K562 (cell line): ENCODE results near the gene MIF. TPM values are rescaled to one million over a fixed set of nuclear protein-coding genes. Genes with fewer than 3 reads are reported as not detected.

Experiments used
- ATAC-seq: fragments of 200-7000 bp; cut with Tn5 transposase; 3 replicates; pipeline ENCODE4 v1.9.1; 2020; ENCODE audit warnings: moderate library complexity
- BruUV-seq: library from RNA; stranded (reverse); fragments of 400-500 nt; replicated peaks from 2 replicates; lab custom pipeline; 2021; lab: Mats Ljungman, UMichigan
- CTCF ChIA-PET: fragments of 300-600 bp; formaldehyde crosslinking; extraction: SDS; loops from one replicate; lab custom pipeline; 2021; ENCODE audit warnings: low intra/inter-chr PET ratio; lab: Yijun Ruan, JAX
- POLR2A ChIA-PET: fragments of 300-600, 350-650 bp; sonication (Branson Sonifier 250); formaldehyde crosslinking; extraction: SDS; loops from one replicate; lab custom pipeline; 2021; ENCODE audit warnings: antibody characterized with exemption, inconsistent platforms; lab: Yijun Ruan, JAX
- DNase-seq, 4 experiments: peaks; one replicate each; pipeline versions ENCODE4 v3.0.0 to v3.0.0-alpha.2; 2011 to 2018; ENCODE audit warnings: low spot score in 3 of 4, mixed read lengths in 3 of 4; ENCODE audit errors: extremely low read depth in 1 of 4
- FAIRE-seq: peaks from 2 replicates; lab custom pipeline; 2011; peaks lifted over from hg19 to GRCh38; lab: Jason Lieb, UNC
- H2AFZ ChIP-seq: 2 replicates; pipeline ENCODE4 v1.6.0; 2011; ENCODE audit warnings: low read depth, low read length, control low read depth, inconsistent platforms
- H3K27ac ChIP-seq: fragments of 200-600 bp; 3 replicates; pipeline ENCODE4 v1.8.0; 2011; ENCODE audit warnings: low read depth, mild to moderate bottlenecking, control low read depth, inconsistent platforms, low read length, moderate library complexity, mixed read lengths; ENCODE audit errors: extremely low read depth
- H3K27me3 ChIP-seq, 2 experiments: fragments of 300-600 bp in 1 of 2; 2 replicates in 1 of 2; 3 replicates in 1 of 2; pipeline versions ENCODE4 v1.6.0 to v1.8.0; 2011; ENCODE audit warnings: inconsistent platforms in 2 of 2, low read length in 2 of 2, mild to moderate bottlenecking in 1 of 2, mixed read lengths in 1 of 2, moderate library complexity in 1 of 2; ENCODE audit not compliant: control insufficient read depth in 2 of 2, insufficient read depth in 2 of 2
- H3K36me3 ChIP-seq: fragments of 300-600 bp; 3 replicates; pipeline ENCODE4 v1.8.0; 2011; ENCODE audit warnings: mild to moderate bottlenecking, low read length, inconsistent platforms; ENCODE audit not compliant: control insufficient read depth, insufficient read depth
- H3K4me1 ChIP-seq, 2 experiments: fragments of 200-600 bp in 1 of 2; replicated peaks in 1 of 2; 2 replicates in 1 of 2; 3 replicates in 1 of 2; pipeline versions ENCODE4 v1.5.1 to v1.8.0; 2011; ENCODE audit warnings: inconsistent platforms in 2 of 2, low read length in 2 of 2, mild to moderate bottlenecking in 1 of 2, mixed read lengths in 1 of 2, moderate library complexity in 1 of 2; ENCODE audit not compliant: control insufficient read depth in 2 of 2, insufficient read depth in 2 of 2
- H3K4me2 ChIP-seq: 2 replicates; pipeline ENCODE4 v1.6.1; 2011; ENCODE audit warnings: low read length, control low read depth, inconsistent platforms, mixed read lengths; ENCODE audit not compliant: insufficient read depth
- H3K4me3 ChIP-seq: fragments of 200-600 bp; sonication (generic), shearing (Covaris generic); 2 replicates; pipeline ENCODE4 v1.5.1; 2016; ENCODE audit warnings: control low read depth, inconsistent platforms
- H3K79me2 ChIP-seq: fragments of 200-600 bp; 3 replicates; pipeline ENCODE4 v1.8.0; 2011; ENCODE audit warnings: low read length, inconsistent platforms; ENCODE audit not compliant: control insufficient read depth, insufficient read depth
- H3K9ac ChIP-seq, 2 experiments: 2 replicates each; pipeline versions ENCODE4 v1.6.0 to v1.6.1; 2011; ENCODE audit warnings: low read depth in 2 of 2, low read length in 2 of 2, control low read depth in 1 of 2, inconsistent platforms in 1 of 2, mild to moderate bottlenecking in 1 of 2, mixed read lengths in 1 of 2; ENCODE audit not compliant: insufficient read depth in 1 of 2
- H3K9me1 ChIP-seq: one replicate; pipeline ENCODE4 v1.6.0; 2011; ENCODE audit warnings: inconsistent platforms, mild to moderate bottlenecking, low read length, moderate library complexity; ENCODE audit not compliant: control insufficient read depth, insufficient read depth
- H3K9me3 ChIP-seq: replicated peaks from 2 replicates; pipeline ENCODE4 v1.5.1; 2011; ENCODE audit warnings: low read depth, low read length, inconsistent platforms; ENCODE audit not compliant: control insufficient read depth, insufficient read depth
- H4K20me1 ChIP-seq: replicated peaks from 2 replicates; pipeline ENCODE4 v1.6.1; 2011; ENCODE audit warnings: low read length, inconsistent platforms, mixed read lengths; ENCODE audit not compliant: control insufficient read depth, insufficient read depth
- ATF7 ChIP-seq: fragments of 450-650 bp; IDR thresholded peaks from 2 replicates; pipeline ENCODE4 v1.7.1; 2014; ENCODE audit warnings: mild to moderate bottlenecking, moderate library complexity
- CHD1 ChIP-seq: fragments of 200-600 bp; sonication (generic); IDR thresholded peaks from one replicate; pipeline ENCODE4 v1.6.1; 2012; ENCODE audit warnings: mild to moderate bottlenecking, moderate library complexity, low read length, inconsistent platforms
- CSDE1 ChIP-seq, 2 experiments: fragments of 450-650 bp; IDR thresholded peaks; 2 replicates each; pipeline ENCODE4 v1.6.1; 2016; ENCODE audit warnings: mild to moderate bottlenecking in 1 of 2
- ETV1 ChIP-seq: fragments of 450-650 bp; conservative IDR thresholded peaks from 2 replicates; pipeline ENCODE4 v1.6.1; 2016; ENCODE audit warnings: missing genetic modification characterization, control low read depth, low read depth, missing compliant biosample characterization
- KDM1A ChIP-seq, 2 experiments: fragments of 450-650 bp; IDR thresholded peaks; 2 replicates each; pipeline ENCODE4 v1.6.1; 2016; ENCODE audit warnings: mild to moderate bottlenecking in 2 of 2
- MCM3 ChIP-seq: fragments of 450-650 bp; IDR thresholded peaks from 2 replicates; pipeline ENCODE4 v1.6.1; 2016
- MTA3 ChIP-seq: fragments of 450-650 bp; formaldehyde crosslinking; IDR thresholded peaks from 2 replicates; pipeline ENCODE4 v1.6.1; 2017; ENCODE audit warnings: mild to moderate bottlenecking, borderline replicate concordance
- SIN3B ChIP-seq: fragments of 450-650 bp; IDR thresholded peaks from 2 replicates; pipeline ENCODE4 v1.6.1; 2017; ENCODE audit warnings: low read depth, mild to moderate bottlenecking, moderate library complexity
- SIRT6 ChIP-seq: IDR thresholded peaks from one replicate; pipeline ENCODE4 v1.6.1; 2012; ENCODE audit warnings: low read depth, mild to moderate bottlenecking, control low read depth, inconsistent platforms, low read length, moderate library complexity
- SP1 ChIP-seq: sonication (generic); formaldehyde crosslinking; IDR thresholded peaks from 2 replicates; pipeline ENCODE4 v1.8.1; 2022; ENCODE audit warnings: mild to moderate bottlenecking, missing genetic modification reagents
- TRIM24 ChIP-seq, 2 experiments: fragments of 450-650 bp; IDR thresholded peaks; 2 replicates each; pipeline ENCODE4 v1.6.1; 2016
- ZNF445 ChIP-seq: fragments of 250-450 bp; sonication (Bioruptor Pico); IDR thresholded peaks from 2 replicates; pipeline ENCODE4 v1.4.0; 2020; ENCODE audit warnings: low read depth, mild to moderate bottlenecking, moderate library complexity
- ZNF707 ChIP-seq: fragments of 250-450 bp; sonication (Bioruptor Pico); conservative IDR thresholded peaks from 2 replicates; pipeline ENCODE4 v1.8.0; 2022; ENCODE audit warnings: inconsistent platforms, mild to moderate bottlenecking, moderate library complexity
- ZNF766 ChIP-seq: fragments of 200-800 bp; sonication (Bioruptor generic); conservative IDR thresholded peaks from 2 replicates; pipeline ENCODE4 v1.6.1; 2016; ENCODE audit warnings: missing genetic modification characterization, missing compliant biosample characterization
- WGBS: fragments of 100-300 bp; shearing (Covaris generic); methylation state at CpG from one replicate; pipeline ENCODE4 v1.1.6; 2016; ENCODE audit warnings: low coverage, mixed read lengths; ENCODE audit not compliant: insufficient coverage; ENCODE audit errors: missing lambda C conversion rate; 5-methylcytosine and 5-hydroxymethylcytosine counted together
- in situ Hi-C: fragments of 300-500 bp; cut with MboI; formaldehyde crosslinking; loops from 4 replicates; pipeline ENCODE4 v1.15.0; 2018; ENCODE audit warnings: inconsistent platforms, mixed read lengths
- intact Hi-C: fragments of 100-400 bp; cut with micrococcal nuclease; formaldehyde crosslinking; loops from 2 replicates; pipeline ENCODE4 v1.14.2; 2022
- polyA plus RNA-seq, 8 experiments: library from polyadenylated mRNA; depleted of rRNA in 4 of 8; stranded (reverse) in 5 of 8; unstranded in 3 of 8; fragments of >200 nt; fragmentation: Nextera tagmentation in 2 of 8; fragmentation: Illumina TruSeq in 1 of 8; extraction: Ambion mirVana in 2 of 8; extraction: Trizol in 1 of 8; gene quantifications; 2 replicates each; pipeline versions ENCODE4 v1.2.1 to v1.2.3, GENCODE V29; 2011 to 2014; ENCODE audit warnings: inconsistent platforms in 1 of 8, missing spikeins in 1 of 8
- total RNA-seq, 7 experiments: library from RNA; depleted of rRNA in 6 of 7; stranded (reverse); fragments of >200 nt in 6 of 7; fragmentation: Illumina TruSeq in 2 of 7; extraction: Trizol in 2 of 7; gene quantifications; 2 replicates each; pipeline versions ENCODE4 v1.2.1 to v1.2.3, GENCODE V29; 2011 to 2021; ENCODE audit warnings: low replicate concordance in 1 of 7
- TF ChIP-seq, protein P1 (sequence below): IDR thresholded peaks from 2 replicates; pipeline ENCODE4 v1.6.1; 2011; ENCODE audit not compliant: insufficient read length; ENCODE audit errors: extremely low read depth

Gene MIF
- total and polyA plus RNA-seq, 9 of the 15 experiments (the other 6 are each of a cell fraction or from before 2014, with no cell fraction given), result 7.4 to 666 (median 193) TPM

DNA sequence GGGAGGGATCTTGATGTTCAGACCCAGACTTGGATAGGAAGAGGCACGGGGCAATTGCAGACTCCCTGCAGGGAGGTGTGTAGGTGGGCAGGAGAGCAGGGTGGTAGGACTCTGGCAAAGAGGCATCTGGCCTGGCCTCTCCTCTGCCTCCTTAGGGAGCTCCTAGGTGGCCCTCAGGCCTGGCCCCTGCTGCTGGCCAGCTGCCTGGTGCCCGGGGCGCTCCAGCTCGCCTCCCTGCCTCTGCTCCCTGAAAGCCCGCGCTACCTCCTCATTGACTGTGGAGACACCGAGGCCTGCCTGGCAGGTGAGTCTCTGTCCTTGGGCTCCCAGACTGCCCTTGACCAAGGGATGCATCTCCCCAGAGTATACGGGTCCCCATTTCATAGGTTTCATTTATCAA, 16.6 kb upstream of the MIF start:
- intact Hi-C loops, result no loop called here
- Histone ChIP-seq H3K4me1 (peaks cover 0 to 3% of the 10 kb centered on the region in 2 experiments; a peak in 3 of 5 replicates), H3K79me2 (no peaks in the 10 kb centered on the region), H3K27me3 (no peaks in the 10 kb centered on the region), H3K4me3 (no peak overlapping the region), H3K9ac (no peak overlapping the region), H3K36me3 (no peaks in the 10 kb centered on the region), H4K20me1 (no peaks in the 10 kb centered on the region), H3K27ac (no peak overlapping the region), H3K9me3 (no peaks in the 10 kb centered on the region), H3K9me1 (no peaks in the 10 kb centered on the region), H3K4me2 (no peak overlapping the region), H2AFZ (no peak overlapping the region)
- in situ Hi-C loops, result no loop called here
- WGBS, result 64% methylated on average over 4 of the region's 8 CpGs
- ATAC-seq, result no peak
- POLR2A ChIA-PET, result interaction anchor here (1.5 kb wide), 1 partner anchor 17 kb away, joined by 3 read pairs; the partner anchor contains the start of gene MIF
- no peak for DNase-seq
- CTCF ChIA-PET, result no interaction called here
- no TSS peak for BruUV-seq
- TF ChIP-seq ZNF766 (CRISPR knock-in tag), result no peak
- TF ChIP-seq SIRT6, result no peak
- TF ChIP-seq MCM3, result no peak
- TF ChIP-seq CHD1, result no peak
- no peak for TF ChIP-seq SIN3B
- TF ChIP-seq TRIM24 (IDR thresholded peaks at IDR 0.05), result no peak
- no peak for TF ChIP-seq CSDE1 (IDR thresholded peaks at IDR 0.05)
- TF ChIP-seq, protein P1, sequence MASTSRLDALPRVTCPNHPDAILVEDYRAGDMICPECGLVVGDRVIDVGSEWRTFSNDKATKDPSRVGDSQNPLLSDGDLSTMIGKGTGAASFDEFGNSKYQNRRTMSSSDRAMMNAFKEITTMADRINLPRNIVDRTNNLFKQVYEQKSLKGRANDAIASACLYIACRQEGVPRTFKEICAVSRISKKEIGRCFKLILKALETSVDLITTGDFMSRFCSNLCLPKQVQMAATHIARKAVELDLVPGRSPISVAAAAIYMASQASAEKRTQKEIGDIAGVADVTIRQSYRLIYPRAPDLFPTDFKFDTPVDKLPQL, result no peak
- no peak for TF ChIP-seq ZNF445 (CRISPR knock-in tag)
- TF ChIP-seq KDM1A (IDR thresholded peaks at IDR 0.05), result no peak
- TF ChIP-seq ATF7, result no peak
- no peak for TF ChIP-seq MTA3
- TF ChIP-seq ZNF707 (CRISPR knock-in tag), result no peak
- TF ChIP-seq ETV1 (tag), result no peak
- no peak for TF ChIP-seq SP1 (CRISPR knock-in tag)
- no peak for FAIRE-seq
